IMR-90 (cell line): ENCODE measurements around the gene VILL. TPM values are rescaled to one million over a fixed set of nuclear protein-coding genes. Genes with fewer than 3 reads are reported as not detected.
A peak's percentile ranks its signal among the peaks of the same experiment; 100 is the strongest.

ENCODE experiments used
- ATAC-seq: fragments of 200-7000 bp; cut with Tn5 transposase; 2 replicates; pipeline ENCODE4 v1.9.1; 2020; ENCODE audit warnings: low read depth, mild to moderate bottlenecking, moderate library complexity
- BruUV-seq: library from RNA; stranded (reverse); fragments of 400-500 nt; replicated peaks from 2 replicates; lab custom pipeline; 2021; lab: Mats Ljungman, UMichigan
- CTCF ChIA-PET: fragments of 300-600 bp; formaldehyde crosslinking; extraction: SDS; loops from one replicate; lab custom pipeline; 2021; ENCODE audit warnings: antibody characterized with exemption; lab: Yijun Ruan, JAX
- POLR2A ChIA-PET: fragments of 300-600 bp; sonication (Branson Sonifier 250); formaldehyde crosslinking; loops from one replicate; lab custom pipeline; 2022; ENCODE audit warnings: antibody characterized with exemption; ENCODE audit not compliant: unreplicated experiment; lab: Charles Lee
- DNase-seq: peaks from one replicate; pipeline ENCODE4 v3.0.0; 2013
- H2AFZ ChIP-seq: replicated peaks from 2 replicates; pipeline ENCODE3; 2013; ENCODE audit warnings: low read length, mild to moderate bottlenecking; ENCODE audit not compliant: poor library complexity
- H2AK5ac ChIP-seq: 2 replicates; pipeline ENCODE4 v1.6.1; 2013; ENCODE audit warnings: low read depth, low read length, inconsistent platforms
- H2AK9ac ChIP-seq: replicated peaks from 2 replicates; pipeline ENCODE3; 2013; ENCODE audit warnings: mild to moderate bottlenecking, low read depth, low read length, moderate library complexity; ENCODE audit not compliant: poor library complexity
- H2BK120ac ChIP-seq: 2 replicates; pipeline ENCODE4 v1.6.1; 2013; ENCODE audit warnings: low read depth, low read length, inconsistent platforms
- H2BK15ac ChIP-seq: 3 replicates; pipeline ENCODE4 v1.6.1; 2013; ENCODE audit warnings: low read depth, low read length, inconsistent platforms
- H2BK20ac ChIP-seq: 2 replicates; pipeline ENCODE4 v1.6.1; 2013; ENCODE audit warnings: low read depth, mild to moderate bottlenecking, inconsistent platforms, low read length, moderate library complexity
- H2BK5ac ChIP-seq: 2 replicates; pipeline ENCODE4 v1.6.1; 2013; ENCODE audit warnings: mild to moderate bottlenecking, low read depth, low read length, inconsistent platforms; ENCODE audit not compliant: poor library complexity, severe bottlenecking
- H3K14ac ChIP-seq: replicated peaks from 2 replicates; pipeline ENCODE4 v1.6.1; 2013; ENCODE audit warnings: low read depth, low read length, inconsistent platforms
- H3K18ac ChIP-seq: 2 replicates; pipeline ENCODE4 v1.6.1; 2013; ENCODE audit warnings: low read depth, low read length, control low read depth
- H3K23ac ChIP-seq: 2 replicates; pipeline ENCODE4 v1.6.1; 2013; ENCODE audit warnings: low read depth, low read length, inconsistent platforms
- H3K27ac ChIP-seq: 2 replicates; pipeline ENCODE4 v1.5.1; 2013; ENCODE audit warnings: mild to moderate bottlenecking, control low read depth, low read length; ENCODE audit not compliant: insufficient read depth
- H3K27me3 ChIP-seq: 2 replicates; pipeline ENCODE4 v1.6.1; 2013; ENCODE audit warnings: low read length; ENCODE audit not compliant: control insufficient read depth, insufficient read depth
- H3K36me3 ChIP-seq: 2 replicates; pipeline ENCODE4 v1.6.1; 2013; ENCODE audit warnings: low read length, mixed read lengths; ENCODE audit not compliant: control insufficient read depth, insufficient read depth
- H3K4ac ChIP-seq: 2 replicates; pipeline ENCODE4 v1.6.1; 2013; ENCODE audit warnings: low read depth, low read length, inconsistent platforms
- H3K4me1 ChIP-seq: 2 replicates; pipeline ENCODE4 v1.6.1; 2013; ENCODE audit warnings: low read length, mixed read lengths; ENCODE audit not compliant: control insufficient read depth, insufficient read depth
- H3K4me2 ChIP-seq: 2 replicates; pipeline ENCODE4 v1.6.1; 2013; ENCODE audit warnings: low read depth, mild to moderate bottlenecking, control low read depth, low read length, moderate library complexity
- H3K4me3 ChIP-seq: 2 replicates; pipeline ENCODE4 v1.5.1; 2013; ENCODE audit warnings: low read depth, mild to moderate bottlenecking, control low read depth, low read length, moderate library complexity; ENCODE audit not compliant: insufficient read depth
- H3K56ac ChIP-seq: 2 replicates; pipeline ENCODE4 v1.6.1; 2013; ENCODE audit warnings: low read length, inconsistent platforms; ENCODE audit not compliant: insufficient read depth; ENCODE audit errors: extremely low read depth
- H3K79me1 ChIP-seq, 2 experiments: 2 replicates each; pipeline ENCODE4 v1.6.1; 2013; ENCODE audit warnings: low read length in 2 of 2, inconsistent platforms in 1 of 2, low read depth in 1 of 2
- H3K9ac ChIP-seq: 2 replicates; pipeline ENCODE4 v1.6.1; 2013; ENCODE audit warnings: low read depth, low read length, control low read depth
- H3K9me1 ChIP-seq: 2 replicates; pipeline ENCODE4 v1.6.1; 2013; ENCODE audit warnings: low read length, inconsistent platforms; ENCODE audit not compliant: insufficient read depth
- H3K9me3 ChIP-seq: 2 replicates; pipeline ENCODE4 v1.6.1; 2013; ENCODE audit warnings: low read length; ENCODE audit not compliant: control insufficient read depth, insufficient read depth
- H4K20me1 ChIP-seq: 2 replicates; pipeline ENCODE4 v1.6.1; 2013; ENCODE audit warnings: low read length, inconsistent platforms; ENCODE audit not compliant: insufficient read depth
- H4K5ac ChIP-seq: 2 replicates; pipeline ENCODE4 v1.6.1; 2013; ENCODE audit warnings: mild to moderate bottlenecking, low read depth, low read length, control low read depth
- H4K8ac ChIP-seq, 2 experiments: 2 replicates each; pipeline ENCODE4 v1.6.1; 2013; ENCODE audit warnings: low read depth in 2 of 2, low read length in 2 of 2, control low read depth in 1 of 2, inconsistent platforms in 1 of 2
- H4K91ac ChIP-seq: 2 replicates; pipeline ENCODE4 v1.6.1; 2013; ENCODE audit warnings: low read depth, low read length, inconsistent platforms; ENCODE audit not compliant: insufficient read depth
- CEBPB ChIP-seq: IDR thresholded peaks from 2 replicates; pipeline ENCODE4 v1.6.1; 2012; ENCODE audit warnings: low read depth, low read length, improper control_type of control experiment
- CTCF ChIP-seq: conservative IDR thresholded peaks from 2 replicates; pipeline ENCODE4 v1.5.1; 2012; ENCODE audit warnings: mild to moderate bottlenecking, low read depth, low read length, improper control_type of control experiment
- ELK1 ChIP-seq: fragments of 150-350 bp; IDR thresholded peaks from 2 replicates; pipeline ENCODE4 v1.6.1; 2016; ENCODE audit warnings: low read depth, mild to moderate bottlenecking, low read length, moderate library complexity, borderline replicate concordance
- MAZ ChIP-seq: IDR thresholded peaks from 2 replicates; pipeline ENCODE4 v1.6.1; 2012; ENCODE audit warnings: low read depth, mild to moderate bottlenecking, low read length, improper control_type of control experiment, moderate library complexity, borderline replicate concordance
- NFE2L2 ChIP-seq: fragments of 150-350 bp; IDR thresholded peaks from 2 replicates; pipeline ENCODE4 v1.6.1; 2016; ENCODE audit warnings: low read depth, mild to moderate bottlenecking, low read length
- SMC3 ChIP-seq: fragments of 150-350 bp; IDR thresholded peaks from 2 replicates; pipeline ENCODE4 v1.6.1; 2016; ENCODE audit warnings: low read depth, mild to moderate bottlenecking, antibody characterized with exemption, low read length, moderate library complexity
- USF2 ChIP-seq: fragments of 150-350 bp; IDR thresholded peaks from 2 replicates; pipeline ENCODE4 v1.6.1; 2017; ENCODE audit warnings: mild to moderate bottlenecking, antibody characterized with exemption, low read length, low read depth
- WGBS, 2 experiments: methylation state at CpG; one replicate each; pipeline versions ENCODE4 v1.1.5 to v1.1.7; 2013; ENCODE audit warnings: missing lambda C conversion rate in 2 of 2; ENCODE audit not compliant: insufficient read length in 1 of 2; ENCODE audit errors: extremely low coverage in 2 of 2; 5-methylcytosine and 5-hydroxymethylcytosine counted together
- dilution Hi-C: fragments of 300-500 bp; cut with HindIII; formaldehyde crosslinking; loops from one replicate; pipeline ENCODE4 v1.14.3; 2018; ENCODE audit warnings: low sequenced_read_pairs; ENCODE audit not compliant: unreplicated experiment
- in situ Hi-C: fragments of 300-500 bp; cut with MboI; formaldehyde crosslinking; loops from 3 replicates; pipeline ENCODE4 v1.14.3; 2019; ENCODE audit warnings: low sequenced_read_pairs, inconsistent platforms, mixed read lengths
- intact Hi-C: fragments of 100-400 bp; cut with micrococcal nuclease; formaldehyde crosslinking; loops from 2 replicates; pipeline ENCODE4 v1.10.0; 2022
- polyA plus RNA-seq, 3 experiments: library from polyadenylated mRNA; depleted of rRNA; stranded (reverse); fragments of >200 nt; gene quantifications; 2 replicates each; pipeline ENCODE4 v1.2.3, GENCODE V29; 2012; ENCODE audit warnings: low replicate concordance in 1 of 3
- total RNA-seq: library from RNA; depleted of rRNA; stranded (reverse); fragments of >200 nt; gene quantifications from 2 replicates; pipeline ENCODE4 v1.2.3, GENCODE V29; 2012

Gene VILL
- total and polyA plus RNA-seq, 2 of the 4 experiments (the other 2 are of a cell fraction): 2.3 to 4.7 TPM

- peaks cover 3% of the 10 kb centered on the region; the same call in 1 of the 2 replicates for H3K36me3 ChIP-seq
- no peak overlapping the region; the same call in 1 of the 2 replicates for H3K4ac ChIP-seq
- dilution Hi-C loops: no loop called here
- WGBS, 2 experiments: 53% methylated on average over 2 of the region's 9 CpGs; no CpG with 5 or more reads in 1 of the 2 experiments
- no peak overlapping the region for H3K18ac ChIP-seq
- TF ChIP-seq CEBPB (no peak), MAZ (no peak), USF2 (no peak), ELK1 (no peak), NFE2L2 (no peak), SMC3 (no peak), CTCF (no peak)
- ChIA-PET POLR2A (no interaction called here), CTCF (interaction anchor here (1.1 kb wide), 1 partner anchor 137 kb away, joined by 3 read pairs; no protein-coding TSS in a partner anchor)
- H3K27ac ChIP-seq: no peak overlapping the region
- no peaks in the 10 kb centered on the region for H3K9me3 ChIP-seq
- intact Hi-C loops: no loop called here
- no peak overlapping the region for H2AK5ac ChIP-seq
- H4K5ac ChIP-seq: no peak overlapping the region
- no peak overlapping the region for H3K56ac ChIP-seq
- H2AK9ac ChIP-seq: no peak overlapping the region
- in situ Hi-C loops: no loop called here
- no TSS peak for BruUV-seq
- no peak overlapping the region for H2BK20ac ChIP-seq
- no peak overlapping the region for H3K23ac ChIP-seq
- DNase-seq: no peak
- H4K8ac ChIP-seq: no peak overlapping the region
- no peak overlapping the region for H2BK120ac ChIP-seq
- H3K4me3 ChIP-seq: no peak overlapping the region
- H2BK15ac ChIP-seq: no peak overlapping the region
- H2AFZ ChIP-seq: peak overlapping the region; percentile 54
- no peak overlapping the region for H4K91ac ChIP-seq
- no peak overlapping the region for H2BK5ac ChIP-seq
- no peak overlapping the region for H3K9ac ChIP-seq
- H3K79me1 ChIP-seq: peaks cover 0 to 17% of the 10 kb centered on the region in 2 experiments; a peak in 1 of 4 replicates
- H3K27me3 ChIP-seq: no peaks in the 10 kb centered on the region; the same call in 1 of the 2 replicates
- peaks cover 2% of the 10 kb centered on the region for H3K4me1 ChIP-seq
- H3K9me1 ChIP-seq: peaks cover 8% of the 10 kb centered on the region
- H4K20me1 ChIP-seq: no peaks in the 10 kb centered on the region
- H3K4me2 ChIP-seq: no peak overlapping the region
- H3K14ac ChIP-seq: no peak overlapping the region
- no peak for ATAC-seq
Observed at GRCh38 chr3:37992271-37993066, 1.9 kb downstream of the VILL start.
